Nephron (organoid): Measurements from ENCODE around the gene SREBF1.

Experiments used
- H3K27ac Mint-ChIP-seq, 3 experiments: 2 replicates each; pipeline ENCODE4 v1.8.0; 2020; ENCODE audit warnings: mixed read lengths in 3 of 3, mild to moderate bottlenecking in 2 of 3, moderate library complexity in 1 of 3
- H3K27me3 Mint-ChIP-seq: 2 replicates; pipeline ENCODE4 v1.8.0; 2021; ENCODE audit warnings: low read depth, mild to moderate bottlenecking, moderate library complexity, mixed read lengths
- H3K36me3 Mint-ChIP-seq: 2 replicates; pipeline ENCODE4 v1.8.0; 2020; ENCODE audit warnings: low read depth, mixed read lengths
- H3K4me1 Mint-ChIP-seq: 2 replicates; pipeline ENCODE4 v1.8.0; 2020; ENCODE audit warnings: mixed read lengths
- H3K4me3 Mint-ChIP-seq, 3 experiments: 2 replicates each; pipeline ENCODE4 v1.8.0; 2020; ENCODE audit warnings: mild to moderate bottlenecking in 3 of 3, mixed read lengths in 3 of 3, moderate library complexity in 2 of 3
- H3K9me3 Mint-ChIP-seq: 2 replicates; pipeline ENCODE4 v1.8.0; 2020; ENCODE audit warnings: mixed read lengths
- CTCF ChIP-seq, 3 experiments: fragments of 200-600 bp; sonication (generic); IDR thresholded peaks; one replicate each; pipeline ENCODE4 v1.5.0; 2021; ENCODE audit warnings: antibody characterized with exemption in 3 of 3; ENCODE audit not compliant: unreplicated experiment in 3 of 3

The SREBF1 gene

GRCh38 chr17:17836818-17837379 lies at the start of gene SREBF1:
Gene SREBF1, minus strand, starts transcription at chr17:17836986. Its CDS starts 169 bp downstream, at chr17:17836817.
- H3K9me3 Mint-ChIP-seq: no peaks in the 10 kb centered on the region
- TF ChIP-seq CTCF (IDR thresholded peaks at IDR 0.05; ENCODE audit: unreplicated experiment in 3 of 3): no peak
- H3K4me1 Mint-ChIP-seq: peaks cover 62% of the 10 kb centered on the region
- peak within 1 kb of the TSS; percentile 86 to 98 (median 88) for H3K27ac Mint-ChIP-seq
- peaks cover 3% of the 10 kb centered on the region for H3K27me3 Mint-ChIP-seq
- no peaks in the 10 kb centered on the region for H3K36me3 Mint-ChIP-seq
- peak within 1 kb of the TSS; percentile 93 to 94 (median 93) for H3K4me3 Mint-ChIP-seq

GRCh38 chr17:17886226-17886625 lies 49.4 kb upstream of the SREBF1 start:
- Mint-ChIP-seq H3K27me3 (no peaks in the 10 kb centered on the region), H3K36me3 (peaks cover 22% of the 10 kb centered on the region), H3K27ac (peak overlapping the region in 2 of 3 experiments; percentile 66 to 77), H3K4me3 (no peak overlapping the region), H3K4me1 (peaks cover 44% of the 10 kb centered on the region), H3K9me3 (no peaks in the 10 kb centered on the region)
- TF ChIP-seq CTCF (IDR thresholded peaks at IDR 0.05; ENCODE audit: unreplicated experiment in 3 of 3): no peak

- Mint-ChIP-seq H3K4me3 (no peak overlapping the region), H3K4me1 (peaks cover 59% of the 10 kb centered on the region)
- no peak for TF ChIP-seq CTCF (IDR thresholded peaks at IDR 0.05; ENCODE audit: unreplicated experiment in 3 of 3)
Observed at GRCh38 chr17:17884391-17885357, 47.9 kb upstream of the SREBF1 start.

GRCh38 chr17:17883801-17884200 lies 47.0 kb upstream of the SREBF1 start:
- Mint-ChIP-seq H3K36me3 (peaks cover 36% of the 10 kb centered on the region), H3K4me3 (no peak overlapping the region), H3K27me3 (peaks cover 3% of the 10 kb centered on the region), H3K9me3 (no peaks in the 10 kb centered on the region), H3K4me1 (peaks cover 63% of the 10 kb centered on the region), H3K27ac (no peak overlapping the region)
- no peak for TF ChIP-seq CTCF (IDR thresholded peaks at IDR 0.05; ENCODE audit: unreplicated experiment in 3 of 3)

More at GRCh38 chr17:17884391-17885357, 47.9 kb upstream of the SREBF1 start:
- peaks cover 33% of the 10 kb centered on the region for H3K36me3 Mint-ChIP-seq
- H3K27ac Mint-ChIP-seq: peak overlapping the region; percentile 22 to 74 (median 38)
- H3K27me3 Mint-ChIP-seq: no peaks in the 10 kb centered on the region
- no peaks in the 10 kb centered on the region for H3K9me3 Mint-ChIP-seq

GRCh38 chr17:17882082-17882581 lies 45.3 kb upstream of the SREBF1 start:
- peak overlapping the region in 2 of 3 experiments; percentile 37 to 56 for H3K27ac Mint-ChIP-seq
- H3K4me1 Mint-ChIP-seq: peaks cover 74% of the 10 kb centered on the region
- no peak overlapping the region for H3K4me3 Mint-ChIP-seq
- TF ChIP-seq CTCF (IDR thresholded peaks at IDR 0.05; ENCODE audit: unreplicated experiment in 3 of 3): no peak
- no peaks in the 10 kb centered on the region for H3K9me3 Mint-ChIP-seq
- peaks cover 3% of the 10 kb centered on the region for H3K27me3 Mint-ChIP-seq
- H3K36me3 Mint-ChIP-seq: peaks cover 44% of the 10 kb centered on the region
